Measurements from ENCODE around the gene SMCO4. TPM values are rescaled to one million over a fixed set of nuclear protein-coding genes. Genes with fewer than 3 reads are reported as not detected.

Gene SMCO4
- total and polyA plus RNA-seq, 2 donors (not counting 1 experiment from before 2014, with no cell fraction given), result 8.2 to 8.6 TPM

GRCh38 chr11:93510196-93510873 lies 32.9 kb downstream of the SMCO4 start:
- H3K36me3 ChIP-seq (ENCODE audit: control insufficient read depth, insufficient read depth, low read length), result no peaks in the 10 kb centered on the region
- DNase-seq (ENCODE audit: low read depth in 2 of 2), result no peak
- H2AFZ ChIP-seq (ENCODE audit: low read length), result no peak overlapping the region
- no peak overlapping the region for H3K4me3 ChIP-seq (replicated peaks in 1 of 4; ENCODE audit: control extremely low read depth in 1 of 4, insufficient read depth in 1 of 4, low read depth in 3 of 4, low read length in 4 of 4)
- no peaks in the 10 kb centered on the region for H3K4me1 ChIP-seq (ENCODE audit: control insufficient read depth, extremely low read depth, insufficient read depth, low read length)
- H3K79me2 ChIP-seq (ENCODE audit: control insufficient read depth, insufficient read depth, low read length), result no peaks in the 10 kb centered on the region
- H3K27ac ChIP-seq (ENCODE audit: insufficient read depth, low read length), result no peak overlapping the region
- H3K4me2 ChIP-seq (ENCODE audit: extremely low read depth, insufficient read depth, low read length), result no peak overlapping the region
- TF ChIP-seq CTCF (conservative IDR thresholded peaks at IDR 0.05 in 1 of 2, IDR thresholded peaks at IDR 0.05 in 1 of 2; ENCODE audit: low read depth in 1 of 2, low read length in 2 of 2) (no peak), EZH2 (IDR thresholded peaks at IDR 0.05; ENCODE audit: low read length, missing control alignments) (no peak)
- H4K20me1 ChIP-seq (ENCODE audit: control insufficient read depth, extremely low read depth, insufficient read depth, low read length), result no peaks in the 10 kb centered on the region
- H3K9ac ChIP-seq (ENCODE audit: insufficient read depth, low read length), result no peak overlapping the region
- H3K9me3 ChIP-seq (ENCODE audit: control insufficient read depth, insufficient read depth, low read depth, low read length), result no peaks in the 10 kb centered on the region
- H3K27me3 ChIP-seq (ENCODE audit: control insufficient read depth, insufficient read depth, low read length), result no peaks in the 10 kb centered on the region

GRCh38 chr11:93507517-93507916 lies 35.7 kb downstream of the SMCO4 start:
- H2AFZ ChIP-seq (ENCODE audit: low read length), result no peak overlapping the region
- no peak overlapping the region for H3K27ac ChIP-seq (ENCODE audit: insufficient read depth, low read length)
- H3K27me3 ChIP-seq (ENCODE audit: control insufficient read depth, insufficient read depth, low read length), result no peaks in the 10 kb centered on the region
- TF ChIP-seq CTCF (conservative IDR thresholded peaks at IDR 0.05 in 1 of 2, IDR thresholded peaks at IDR 0.05 in 1 of 2; ENCODE audit: low read depth in 1 of 2, low read length in 2 of 2) (no peak), EZH2 (IDR thresholded peaks at IDR 0.05; ENCODE audit: low read length, missing control alignments) (no peak)
- H3K9me3 ChIP-seq (ENCODE audit: control insufficient read depth, insufficient read depth, low read depth, low read length), result no peaks in the 10 kb centered on the region
- no peaks in the 10 kb centered on the region for H4K20me1 ChIP-seq (ENCODE audit: control insufficient read depth, extremely low read depth, insufficient read depth, low read length)
- H3K79me2 ChIP-seq (ENCODE audit: control insufficient read depth, insufficient read depth, low read length), result no peaks in the 10 kb centered on the region
- no peak overlapping the region for H3K4me2 ChIP-seq (ENCODE audit: extremely low read depth, insufficient read depth, low read length)
- no peaks in the 10 kb centered on the region for H3K4me1 ChIP-seq (ENCODE audit: control insufficient read depth, extremely low read depth, insufficient read depth, low read length)
- H3K9ac ChIP-seq (ENCODE audit: insufficient read depth, low read length), result no peak overlapping the region
- no peak overlapping the region for H3K4me3 ChIP-seq (replicated peaks in 1 of 4; ENCODE audit: control extremely low read depth in 1 of 4, insufficient read depth in 1 of 4, low read depth in 3 of 4, low read length in 4 of 4)
- no peak for DNase-seq (ENCODE audit: low read depth in 2 of 2)
- H3K36me3 ChIP-seq (ENCODE audit: control insufficient read depth, insufficient read depth, low read length), result no peaks in the 10 kb centered on the region

- DNase-seq (ENCODE audit: low read depth in 2 of 2), result no peak
- H3K36me3 ChIP-seq (ENCODE audit: control insufficient read depth, insufficient read depth, low read length), result no peaks in the 10 kb centered on the region
- H2AFZ ChIP-seq (ENCODE audit: low read length), result no peak overlapping the region
- no peak overlapping the region for H3K27ac ChIP-seq (ENCODE audit: insufficient read depth, low read length)
- no peaks in the 10 kb centered on the region for H3K79me2 ChIP-seq (ENCODE audit: control insufficient read depth, insufficient read depth, low read length)
- TF ChIP-seq CTCF (conservative IDR thresholded peaks at IDR 0.05 in 1 of 2, IDR thresholded peaks at IDR 0.05 in 1 of 2; ENCODE audit: low read depth in 1 of 2, low read length in 2 of 2), result no peak
- no peak for TF ChIP-seq EZH2 (IDR thresholded peaks at IDR 0.05; ENCODE audit: low read length, missing control alignments)
- H4K20me1 ChIP-seq (ENCODE audit: control insufficient read depth, extremely low read depth, insufficient read depth, low read length), result no peaks in the 10 kb centered on the region
- no peak overlapping the region for H3K4me3 ChIP-seq (replicated peaks in 1 of 4; ENCODE audit: control extremely low read depth in 1 of 4, insufficient read depth in 1 of 4, low read depth in 3 of 4, low read length in 4 of 4)
- H3K9ac ChIP-seq (ENCODE audit: insufficient read depth, low read length), result no peak overlapping the region
- no peaks in the 10 kb centered on the region for H3K9me3 ChIP-seq (ENCODE audit: control insufficient read depth, insufficient read depth, low read depth, low read length)
- no peaks in the 10 kb centered on the region for H3K4me1 ChIP-seq (ENCODE audit: control insufficient read depth, extremely low read depth, insufficient read depth, low read length)
- H3K4me2 ChIP-seq (ENCODE audit: extremely low read depth, insufficient read depth, low read length), result no peak overlapping the region
- H3K27me3 ChIP-seq (ENCODE audit: control insufficient read depth, insufficient read depth, low read length), result no peaks in the 10 kb centered on the region
Observed at GRCh38 chr11:93505703-93506102, 37.5 kb downstream of the SMCO4 start.
